Natural killer cell treated with Interleukin-12 subunit alpha and Interleukin-12 subunit beta and Interleukin-15 and Interleukin-18, amount 100 ng/mL, for 72 hours (primary cell): Measurements from ENCODE around the gene GMPPA. TPM values are rescaled to one million over a fixed set of nuclear protein-coding genes. Genes with fewer than 3 reads are reported as not detected.
A peak's percentile ranks its signal among the peaks of the same experiment; 100 is the strongest.

Experiments
- ATAC-seq, 2 donors: fragments of 150-1000 bp; cut with Tn5 transposase in 1 of 2; sonication (Bioruptor Pico), chemical (Tn5 transposase) in 1 of 2; 2 replicates each; pipeline ENCODE4 v1.10.0; 2021
- DNase-seq: peaks from one replicate; pipeline ENCODE4 v3.0.0; 2022; ENCODE audit warnings: low spot score
- H3K27ac Mint-ChIP-seq, 2 donors: 1 replicate in 1 of 2; 2 replicates in 1 of 2; pipeline ENCODE4 v1.8.0; 2022; ENCODE audit warnings: mixed read lengths in 2 of 2, mild to moderate bottlenecking in 1 of 2, moderate library complexity in 1 of 2
- H3K27me3 Mint-ChIP-seq, 2 donors: 1 replicate in 1 of 2; 2 replicates in 1 of 2; pipeline ENCODE4 v1.8.0; 2022; ENCODE audit warnings: mixed read lengths in 2 of 2
- H3K36me3 Mint-ChIP-seq: one replicate; pipeline ENCODE4 v1.8.0; 2022; ENCODE audit warnings: mixed read lengths
- H3K4me1 Mint-ChIP-seq, 2 donors: 1 replicate in 1 of 2; 2 replicates in 1 of 2; pipeline ENCODE4 v1.8.0; 2022; ENCODE audit warnings: low read depth in 2 of 2, mixed read lengths in 2 of 2, mild to moderate bottlenecking in 1 of 2
- H3K4me3 Mint-ChIP-seq: one replicate; pipeline ENCODE4 v1.8.0; 2022; ENCODE audit warnings: mixed read lengths
- H3K9me3 Mint-ChIP-seq: 2 replicates; pipeline ENCODE4 v1.8.0; 2022; ENCODE audit warnings: mixed read lengths
- total RNA-seq, 2 donors: library from RNA; stranded (reverse); gene quantifications; one replicate each; pipeline ENCODE4 v1.2.3, GENCODE V29; 2022

GMPPA gene
- total RNA-seq, 2 donors from 2014 or later: 55.5 to 67.1 TPM

- no peak overlapping the region for H3K27ac Mint-ChIP-seq
- H3K4me3 Mint-ChIP-seq: no peak overlapping the region
- peaks cover 70 to 82% of the 10 kb centered on the region in 2 donors for H3K27me3 Mint-ChIP-seq
- H3K4me1 Mint-ChIP-seq: peaks cover 8 to 13% of the 10 kb centered on the region in 2 donors
- no peaks in the 10 kb centered on the region for H3K9me3 Mint-ChIP-seq
- H3K36me3 Mint-ChIP-seq: no peaks in the 10 kb centered on the region
- ATAC-seq (no peak), DNase-seq (no peak)
Observed at GRCh38 chr2:219521066-219521880, 22.6 kb downstream of the GMPPA start.

DNA sequence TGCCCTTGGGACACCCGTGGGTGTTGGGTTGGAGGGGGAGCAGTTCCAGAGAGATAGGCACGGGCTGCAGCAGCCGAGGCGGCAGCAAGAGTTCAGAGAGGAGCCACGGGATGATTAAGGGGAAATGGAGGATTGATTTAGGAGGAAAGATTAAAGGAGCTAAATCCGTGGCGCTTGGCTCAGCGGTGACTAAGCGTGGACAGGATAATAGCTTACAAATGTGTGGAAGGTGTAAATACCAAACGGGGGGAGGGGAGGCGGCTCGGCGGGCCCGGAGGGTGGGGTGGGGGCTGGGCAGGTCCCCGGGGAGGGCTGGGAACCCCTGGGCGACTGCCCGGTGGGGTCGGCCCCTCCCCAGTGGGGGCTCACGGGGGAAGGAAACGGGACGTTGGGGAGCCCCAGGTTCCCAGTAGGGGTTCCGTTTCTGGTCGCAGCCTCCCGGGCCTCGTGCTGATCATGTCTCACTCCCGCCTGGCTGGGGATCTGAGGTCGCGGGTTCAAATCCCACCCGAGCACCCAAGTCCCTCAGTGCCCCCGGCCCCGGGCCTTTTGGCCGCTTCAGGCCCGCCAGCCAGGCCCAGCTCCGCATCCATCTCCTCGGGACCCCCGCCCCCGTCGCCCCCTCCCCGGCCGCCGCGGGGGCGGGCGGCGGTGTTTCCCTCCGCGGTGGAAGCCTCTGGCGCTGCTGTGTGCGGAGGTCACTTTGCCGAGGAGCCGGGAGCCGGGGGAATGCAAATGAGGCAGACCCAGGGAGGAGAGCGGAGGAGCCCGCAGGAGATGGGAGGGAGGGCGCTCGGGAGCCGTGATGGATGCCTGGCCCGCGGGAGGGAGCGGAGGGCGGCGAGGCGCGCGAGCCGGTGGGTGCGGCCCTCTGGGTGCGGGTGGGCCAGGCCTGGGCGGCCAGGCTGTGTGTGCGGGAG lies 23.7 kb downstream of the GMPPA start:
- no peak for ATAC-seq
- DNase-seq: no peak
- Mint-ChIP-seq H3K36me3 (no peaks in the 10 kb centered on the region), H3K4me3 (no peak overlapping the region), H3K27ac (no peak overlapping the region), H3K9me3 (no peaks in the 10 kb centered on the region), H3K27me3 (peaks cover 70 to 76% of the 10 kb centered on the region in 2 donors), H3K4me1 (peaks cover 8 to 13% of the 10 kb centered on the region in 2 donors)

- H3K36me3 Mint-ChIP-seq: no peaks in the 10 kb centered on the region
- H3K9me3 Mint-ChIP-seq: no peaks in the 10 kb centered on the region
- ATAC-seq (no peak), DNase-seq (no peak)
- H3K4me3 Mint-ChIP-seq: no peak overlapping the region
- peaks cover 8 to 13% of the 10 kb centered on the region in 2 donors for H3K4me1 Mint-ChIP-seq
- no peak overlapping the region for H3K27ac Mint-ChIP-seq
- peaks cover 66 to 68% of the 10 kb centered on the region in 2 donors for H3K27me3 Mint-ChIP-seq
Observed at GRCh38 chr2:219523031-219523671, 24.5 kb downstream of the GMPPA start.

DNA sequence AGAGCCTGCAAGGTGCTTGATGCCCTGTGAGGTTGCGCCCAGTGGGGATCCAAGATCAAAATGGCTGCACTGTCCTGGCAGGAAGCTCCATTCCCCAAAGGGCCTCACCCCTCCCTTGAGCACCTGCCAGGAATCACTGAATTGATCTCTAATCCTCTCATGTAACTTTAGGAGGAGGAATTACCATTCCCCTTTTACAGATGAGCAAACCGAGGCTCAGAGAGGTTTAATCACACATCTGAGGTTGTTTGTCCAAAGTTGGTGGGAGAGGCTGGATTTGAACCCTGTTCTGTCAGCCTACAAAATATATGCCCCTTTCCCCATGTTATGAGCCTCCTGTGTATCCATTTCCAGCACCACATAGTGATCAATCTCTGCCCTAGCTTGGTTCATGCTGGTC lies 26.1 kb downstream of the GMPPA start:
- H3K4me3 Mint-ChIP-seq: no peak overlapping the region
- no peaks in the 10 kb centered on the region for H3K9me3 Mint-ChIP-seq

GRCh38 chr2:219525533-219526232 lies 27.0 kb downstream of the GMPPA start:
- ATAC-seq (no peak), DNase-seq (no peak)
- no peak overlapping the region for H3K4me3 Mint-ChIP-seq
- no peaks in the 10 kb centered on the region for H3K9me3 Mint-ChIP-seq
- H3K4me1 Mint-ChIP-seq: peaks cover 8 to 17% of the 10 kb centered on the region in 2 donors
- no peaks in the 10 kb centered on the region for H3K36me3 Mint-ChIP-seq
- peaks cover 64% of the 10 kb centered on the region in 2 donors for H3K27me3 Mint-ChIP-seq
- no peak overlapping the region for H3K27ac Mint-ChIP-seq

More for the DNA sequence above, 26.1 kb downstream of the GMPPA start:
- DNase-seq (no peak), ATAC-seq (no peak)
- Mint-ChIP-seq H3K27me3 (peaks cover 64 to 67% of the 10 kb centered on the region in 2 donors), H3K4me1 (peaks cover 8 to 13% of the 10 kb centered on the region in 2 donors), H3K36me3 (no peaks in the 10 kb centered on the region), H3K27ac (no peak overlapping the region)

GRCh38 chr2:219526320-219527075 lies 27.8 kb downstream of the GMPPA start:
- no peaks in the 10 kb centered on the region for H3K36me3 Mint-ChIP-seq
- no peak overlapping the region for H3K4me3 Mint-ChIP-seq
- no peaks in the 10 kb centered on the region for H3K9me3 Mint-ChIP-seq
- H3K4me1 Mint-ChIP-seq: peaks cover 7 to 14% of the 10 kb centered on the region in 2 donors
- DNase-seq (no peak), ATAC-seq (no peak)
- H3K27ac Mint-ChIP-seq: no peak overlapping the region
- peaks cover 60 to 69% of the 10 kb centered on the region in 2 donors for H3K27me3 Mint-ChIP-seq

DNA sequence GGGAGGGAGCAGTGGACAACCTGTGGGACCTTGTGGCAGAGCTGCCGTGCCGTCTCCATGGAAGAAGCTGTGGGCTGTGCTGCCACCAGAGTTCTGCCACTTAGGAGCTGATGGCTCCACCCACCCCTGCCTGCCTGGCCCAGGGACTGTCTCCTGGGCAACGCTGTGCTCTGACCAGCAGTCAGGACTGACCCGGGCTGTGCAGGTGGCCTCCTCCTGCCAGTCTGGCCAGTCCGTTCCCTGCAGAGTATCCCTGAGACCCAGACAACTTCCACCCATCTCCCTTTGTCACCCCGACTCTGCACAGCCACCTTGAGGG lies 28.3 kb downstream of the GMPPA start:
- ATAC-seq (no peak), DNase-seq (no peak)
- no peak overlapping the region for H3K4me3 Mint-ChIP-seq
- no peaks in the 10 kb centered on the region for H3K36me3 Mint-ChIP-seq
- H3K27me3 Mint-ChIP-seq: peaks cover 54 to 65% of the 10 kb centered on the region in 2 donors
- H3K4me1 Mint-ChIP-seq: peaks cover 2 to 9% of the 10 kb centered on the region in 2 donors
- H3K9me3 Mint-ChIP-seq: no peaks in the 10 kb centered on the region
- H3K27ac Mint-ChIP-seq: no peak overlapping the region

DNA sequence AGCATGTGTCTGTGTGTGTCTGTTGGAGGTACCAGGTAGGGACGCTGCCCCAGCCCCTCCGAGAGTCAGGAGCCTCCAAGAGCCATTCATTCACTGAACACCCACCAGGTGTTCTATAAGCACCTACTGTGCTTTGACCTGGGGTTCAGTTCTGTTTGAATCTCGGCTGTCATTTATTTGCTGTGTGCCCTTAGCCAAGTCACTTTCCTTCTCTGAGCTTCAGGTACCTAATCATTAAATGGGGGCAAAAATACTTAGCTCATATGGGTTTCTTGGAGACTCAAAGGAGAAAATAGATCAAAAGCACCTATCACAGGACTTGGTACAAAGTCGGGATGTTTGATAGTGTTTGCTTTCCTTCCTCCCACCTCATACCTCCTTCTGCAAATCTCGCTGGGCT lies 28.8 kb downstream of the GMPPA start:
- Mint-ChIP-seq H3K4me3 (no peak overlapping the region), H3K27me3 (peaks cover 53 to 61% of the 10 kb centered on the region in 2 donors), H3K9me3 (no peaks in the 10 kb centered on the region), H3K4me1 (peaks cover 0 to 7% of the 10 kb centered on the region in 2 donors), H3K27ac (no peak overlapping the region), H3K36me3 (no peaks in the 10 kb centered on the region)
- DNase-seq (no peak), ATAC-seq (no peak)

- Mint-ChIP-seq H3K27ac (no peak overlapping the region), H3K9me3 (no peaks in the 10 kb centered on the region), H3K4me3 (no peak overlapping the region), H3K36me3 (no peaks in the 10 kb centered on the region), H3K27me3 (peaks cover 44 to 47% of the 10 kb centered on the region in 2 donors), H3K4me1 (peaks cover 0 to 4% of the 10 kb centered on the region in 2 donors)
- DNase-seq (peak; percentile 88), ATAC-seq (peak; percentile 76 to 83)
Observed at GRCh38 chr2:219530048-219530963, 31.6 kb downstream of the GMPPA start.

DNA sequence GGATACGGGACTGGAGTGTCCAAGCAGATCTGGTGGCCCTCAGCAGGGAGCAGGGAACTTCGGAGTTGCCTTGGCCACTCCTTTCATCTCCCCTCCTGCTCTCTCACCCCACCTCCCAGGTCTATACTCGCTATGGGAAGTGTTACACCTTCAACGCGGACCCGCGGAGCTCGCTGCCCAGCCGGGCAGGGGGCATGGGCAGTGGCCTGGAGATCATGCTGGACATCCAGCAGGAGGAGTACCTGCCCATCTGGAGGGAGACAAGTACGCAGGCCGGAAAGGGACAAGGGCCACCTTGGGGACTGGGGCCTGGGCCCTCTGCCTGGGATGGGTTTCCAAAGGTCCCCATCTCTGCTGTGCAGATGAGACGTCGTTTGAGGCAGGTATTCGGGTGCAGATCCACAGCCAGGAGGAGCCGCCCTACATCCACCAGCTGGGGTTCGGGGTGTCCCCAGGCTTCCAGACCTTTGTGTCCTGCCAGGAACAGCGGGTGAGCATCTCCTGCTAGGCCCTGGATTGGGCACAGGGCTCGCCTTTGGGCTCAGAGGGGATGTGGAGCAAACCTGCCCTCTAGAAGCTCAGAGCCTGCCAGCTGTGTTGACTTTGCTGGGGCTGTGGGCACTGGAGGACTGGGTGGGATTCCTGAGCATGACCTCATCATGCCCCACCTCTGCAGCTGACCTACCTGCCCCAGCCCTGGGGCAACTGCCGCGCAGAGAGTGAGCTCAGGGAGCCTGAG lies 33.1 kb downstream of the GMPPA start:
- DNase-seq (no peak), ATAC-seq (no peak)
- no peak overlapping the region for H3K4me3 Mint-ChIP-seq
- H3K9me3 Mint-ChIP-seq: no peaks in the 10 kb centered on the region
- peaks cover 34 to 36% of the 10 kb centered on the region in 2 donors for H3K27me3 Mint-ChIP-seq
- no peak overlapping the region for H3K27ac Mint-ChIP-seq
- H3K36me3 Mint-ChIP-seq: no peaks in the 10 kb centered on the region
- peaks cover 0 to 4% of the 10 kb centered on the region in 2 donors for H3K4me1 Mint-ChIP-seq

DNA sequence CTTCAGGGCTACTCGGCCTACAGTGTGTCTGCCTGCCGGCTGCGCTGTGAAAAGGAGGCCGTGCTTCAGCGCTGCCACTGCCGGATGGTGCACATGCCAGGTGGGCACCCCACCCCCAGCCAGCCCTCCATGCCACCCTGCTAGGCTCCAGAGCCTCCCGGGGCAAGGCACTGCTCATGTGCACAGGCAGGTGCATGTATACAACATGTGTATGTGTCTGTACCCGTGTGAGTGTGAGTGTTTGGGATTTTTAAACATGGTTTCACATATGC lies 33.6 kb downstream of the GMPPA start:
- H3K36me3 Mint-ChIP-seq: no peaks in the 10 kb centered on the region
- no peak overlapping the region for H3K4me3 Mint-ChIP-seq
- DNase-seq (no peak), ATAC-seq (no peak)
- no peak overlapping the region for H3K27ac Mint-ChIP-seq
- H3K4me1 Mint-ChIP-seq: peaks cover 0 to 4% of the 10 kb centered on the region in 2 donors
- H3K9me3 Mint-ChIP-seq: no peaks in the 10 kb centered on the region
- H3K27me3 Mint-ChIP-seq: peaks cover 30 to 36% of the 10 kb centered on the region in 2 donors
